ENCODE data around the gene DNAJB14.

The DNAJB14 gene

DNA sequence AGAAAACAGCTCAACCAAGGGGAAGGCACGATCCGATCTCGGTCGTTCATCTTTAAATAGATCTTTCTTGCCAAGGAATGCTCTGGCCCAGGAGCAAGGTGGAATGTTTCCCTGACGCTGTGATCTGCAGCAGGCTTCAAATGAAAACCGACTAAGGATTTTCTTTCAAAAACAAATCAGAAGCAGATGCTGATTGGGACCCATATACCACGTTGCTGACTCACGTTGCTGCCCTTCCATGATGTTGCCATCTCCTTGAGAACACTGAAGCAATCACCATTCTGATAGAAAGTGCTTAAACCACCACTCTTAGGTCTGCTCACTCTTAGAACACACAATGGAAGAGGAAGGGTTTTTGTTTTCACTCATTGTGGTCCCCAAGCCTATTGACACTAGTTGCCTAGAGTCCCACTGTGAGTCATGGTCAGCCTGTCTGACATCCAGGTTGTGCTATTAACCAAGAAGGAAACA lies 78.3 kb downstream of the DNAJB14 start:
- no peak for DNase-seq (ENCODE audit: low spot score)
- TF ChIP-seq, protein P1, sequence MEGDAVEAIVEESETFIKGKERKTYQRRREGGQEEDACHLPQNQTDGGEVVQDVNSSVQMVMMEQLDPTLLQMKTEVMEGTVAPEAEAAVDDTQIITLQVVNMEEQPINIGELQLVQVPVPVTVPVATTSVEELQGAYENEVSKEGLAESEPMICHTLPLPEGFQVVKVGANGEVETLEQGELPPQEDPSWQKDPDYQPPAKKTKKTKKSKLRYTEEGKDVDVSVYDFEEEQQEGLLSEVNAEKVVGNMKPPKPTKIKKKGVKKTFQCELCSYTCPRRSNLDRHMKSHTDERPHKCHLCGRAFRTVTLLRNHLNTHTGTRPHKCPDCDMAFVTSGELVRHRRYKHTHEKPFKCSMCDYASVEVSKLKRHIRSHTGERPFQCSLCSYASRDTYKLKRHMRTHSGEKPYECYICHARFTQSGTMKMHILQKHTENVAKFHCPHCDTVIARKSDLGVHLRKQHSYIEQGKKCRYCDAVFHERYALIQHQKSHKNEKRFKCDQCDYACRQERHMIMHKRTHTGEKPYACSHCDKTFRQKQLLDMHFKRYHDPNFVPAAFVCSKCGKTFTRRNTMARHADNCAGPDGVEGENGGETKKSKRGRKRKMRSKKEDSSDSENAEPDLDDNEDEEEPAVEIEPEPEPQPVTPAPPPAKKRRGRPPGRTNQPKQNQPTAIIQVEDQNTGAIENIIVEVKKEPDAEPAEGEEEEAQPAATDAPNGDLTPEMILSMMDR (IDR thresholded peaks at IDR 0.05; ENCODE audit: extremely low read depth, insufficient read depth, missing control alignments), result no peak
- in situ Hi-C loops (cut with MboI; ENCODE audit: low pct_unique_long_range_greater_than_20kb, low sequenced_read_pairs, unreplicated experiment), result no loop called here

DNA sequence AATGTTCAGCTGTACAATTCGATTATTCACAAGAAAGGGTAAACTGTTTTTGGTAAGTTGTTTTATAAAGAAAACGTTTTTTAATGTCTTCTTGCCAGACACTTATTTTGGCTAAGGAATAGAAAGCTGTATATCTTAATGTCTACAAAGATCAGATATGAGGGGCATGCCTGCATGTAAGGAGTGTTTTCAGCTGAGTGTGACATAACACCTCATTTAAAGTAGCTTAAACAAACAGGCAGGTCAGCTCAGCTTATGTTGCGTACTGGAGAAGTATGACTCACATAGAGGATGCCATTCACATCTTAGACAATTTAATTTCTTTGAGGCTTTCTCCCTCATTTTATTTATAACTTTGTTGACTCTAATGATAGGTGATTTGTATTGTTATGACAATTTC lies 82.6 kb downstream of the DNAJB14 start:
- TF ChIP-seq, protein P1 (IDR thresholded peaks at IDR 0.05; ENCODE audit: extremely low read depth, insufficient read depth, missing control alignments), result no peak
- DNase-seq (ENCODE audit: low spot score), result no peak
- in situ Hi-C loops (cut with MboI; ENCODE audit: low pct_unique_long_range_greater_than_20kb, low sequenced_read_pairs, unreplicated experiment), result no loop called here

DNA sequence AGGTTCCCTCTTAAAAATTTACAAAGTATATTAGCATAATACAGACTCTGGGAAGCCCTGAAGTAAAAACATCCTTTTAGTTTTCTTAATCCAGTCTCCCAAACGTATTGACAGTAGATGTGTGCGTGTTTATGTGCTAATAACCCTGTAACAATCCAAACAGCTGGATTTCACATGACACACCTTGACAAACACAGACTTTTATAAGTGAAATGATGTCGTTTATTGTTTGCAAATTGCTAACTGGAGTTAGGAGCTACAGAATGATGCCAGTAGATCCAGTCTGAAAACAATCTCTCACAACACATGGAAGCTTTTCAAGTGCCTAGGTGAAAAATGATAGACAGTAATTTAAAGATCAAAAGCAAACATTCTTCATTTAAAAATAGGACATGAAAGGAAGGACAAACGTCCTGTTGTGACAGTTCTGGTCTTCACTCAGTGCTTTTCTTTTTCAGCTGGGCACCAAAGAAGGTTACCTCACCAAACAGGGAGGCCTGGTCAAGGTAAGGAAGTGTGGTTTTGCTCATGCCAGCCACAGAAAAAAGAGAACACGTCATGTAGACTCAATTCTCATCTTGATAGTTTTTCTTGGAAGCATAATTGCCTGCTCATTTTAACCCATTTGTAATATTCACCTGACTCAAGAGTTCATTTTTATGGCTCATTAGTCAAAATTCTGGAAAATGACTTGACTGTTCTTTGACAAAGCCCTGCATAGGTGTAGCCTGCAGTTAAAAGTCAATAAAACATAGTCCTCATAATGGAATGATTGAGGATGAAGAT lies 85.1 kb downstream of the DNAJB14 start:
- DNase-seq (ENCODE audit: low spot score), result no peak
- in situ Hi-C loops (cut with MboI; ENCODE audit: low pct_unique_long_range_greater_than_20kb, low sequenced_read_pairs, unreplicated experiment), result no loop called here
- TF ChIP-seq, protein P1 (IDR thresholded peaks at IDR 0.05; ENCODE audit: extremely low read depth, insufficient read depth, missing control alignments), result no peak

DNA sequence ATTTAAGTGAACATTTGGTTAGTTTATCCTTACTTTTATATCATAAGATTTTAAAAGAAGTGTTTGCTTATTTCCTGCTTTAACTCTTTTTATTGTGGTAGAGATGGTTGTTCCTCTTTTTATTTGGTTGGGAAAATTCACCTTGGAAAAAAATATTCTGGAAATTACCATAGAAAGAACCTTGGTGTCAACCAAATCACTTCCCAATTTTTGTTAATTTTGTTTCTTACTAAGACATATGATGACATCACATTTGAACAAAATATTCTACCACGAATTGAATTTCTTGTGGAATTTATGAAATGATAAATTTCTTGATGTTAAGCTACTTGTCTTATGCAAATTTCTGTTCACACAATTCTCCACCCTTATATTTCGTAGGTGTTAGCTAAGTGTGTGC lies 85.9 kb downstream of the DNAJB14 start:
- in situ Hi-C loops (cut with MboI; ENCODE audit: low pct_unique_long_range_greater_than_20kb, low sequenced_read_pairs, unreplicated experiment), result no loop called here
- TF ChIP-seq, protein P1 (IDR thresholded peaks at IDR 0.05; ENCODE audit: extremely low read depth, insufficient read depth, missing control alignments), result no peak
- no peak for DNase-seq (ENCODE audit: low spot score)

DNA sequence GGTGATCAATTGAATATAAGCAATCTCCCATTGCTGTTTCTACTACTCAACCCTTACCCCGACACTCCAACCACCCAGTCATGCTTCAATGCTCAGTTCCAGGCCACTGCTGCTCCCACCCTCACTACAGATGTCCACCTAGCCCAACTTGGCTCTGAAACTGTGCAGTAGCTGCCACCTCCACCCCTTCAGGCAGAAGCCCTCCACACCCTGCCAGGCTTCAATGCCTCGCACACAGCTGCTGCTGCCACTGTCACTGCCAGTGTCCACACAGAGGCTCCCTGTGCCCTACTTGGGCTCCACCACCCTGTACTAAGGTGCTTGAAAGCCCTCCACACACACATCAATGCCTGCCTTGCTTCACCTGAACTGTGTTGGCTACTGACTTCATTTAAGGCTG lies 86.8 kb downstream of the DNAJB14 start:
- in situ Hi-C loops (cut with MboI; ENCODE audit: low pct_unique_long_range_greater_than_20kb, low sequenced_read_pairs, unreplicated experiment), result no loop called here
- TF ChIP-seq, protein P1 (IDR thresholded peaks at IDR 0.05; ENCODE audit: extremely low read depth, insufficient read depth, missing control alignments), result no peak
- DNase-seq (ENCODE audit: low spot score), result no peak

DNA sequence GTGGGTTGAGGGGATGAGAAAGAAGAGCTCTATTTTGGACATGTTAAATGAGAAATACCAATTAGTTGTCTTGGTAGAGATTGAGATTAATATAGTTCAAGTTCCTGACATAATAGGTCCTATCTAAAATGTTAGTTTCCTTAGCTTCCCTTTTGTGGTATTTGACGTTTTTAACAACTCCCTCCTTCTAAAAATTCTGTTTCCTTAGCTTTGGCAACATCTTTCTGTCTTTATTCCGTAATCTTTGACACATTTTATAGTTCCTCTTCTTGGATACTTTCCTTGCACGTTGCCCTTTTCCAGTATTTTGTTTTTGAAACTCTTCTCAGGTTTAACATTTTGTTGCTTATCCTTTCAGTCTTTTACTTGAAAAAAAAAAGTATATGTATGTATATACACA lies 89.1 kb downstream of the DNAJB14 start:
- no peak for DNase-seq (ENCODE audit: low spot score)
- TF ChIP-seq, protein P1 (IDR thresholded peaks at IDR 0.05; ENCODE audit: extremely low read depth, insufficient read depth, missing control alignments), result no peak
- in situ Hi-C loops (cut with MboI; ENCODE audit: low pct_unique_long_range_greater_than_20kb, low sequenced_read_pairs, unreplicated experiment), result no loop called here
